Endothelial cell of hepatic sinusoid (primary cell): ENCODE data around the gene CPNE6.

ENCODE experiments used
- in situ Hi-C: cut with HindIII; loops from 2 replicates; pipeline ENCODE4 v1.10.0; 2017; ENCODE audit warnings: low sequenced_read_pairs

CPNE6 gene

GRCh38 chr14:24126939-24127338 lies 55.6 kb downstream of the CPNE6 start:
- in situ Hi-C loops, result no loop called here

- in situ Hi-C loops, result no loop called here
Observed at GRCh38 chr14:24127673-24128072, 56.3 kb downstream of the CPNE6 start.
